Measurements from ENCODE around the gene RAB40C. TPM values are rescaled to one million over a fixed set of nuclear protein-coding genes. Genes with fewer than 3 reads are reported as not detected.
A peak's percentile ranks its signal among the peaks of the same experiment; 100 is the strongest.

The RAB40C gene
- total and polyA plus RNA-seq, 2 donors (not counting 1 experiment from before 2014, with no cell fraction given): 12.7 to 26.9 TPM

GRCh38 chr16:569445-570254, 20.2 kb upstream of the RAB40C start, which contains the start of gene PIGQ:
PIGQ (plus strand) TSS chr16:569968; CDS start chr16:574075, 4,107 bp downstream.
- H3K4me1 Mint-ChIP-seq: peaks cover 33% of the 10 kb centered on the region
- H3K27me3 Mint-ChIP-seq: no peaks in the 10 kb centered on the region
- H3K36me3 ChIP-seq (replicated peaks in 1 of 2; ENCODE audit: control extremely low read depth in 1 of 2, control insufficient read depth in 1 of 2, extremely low read depth in 1 of 2, insufficient read depth in 2 of 2, low read length in 1 of 2): peaks cover 0 to 4% of the 10 kb centered on the region in 2 experiments
- H3K79me2 ChIP-seq (ENCODE audit: control insufficient read depth, insufficient read depth, low read length): peaks cover 27% of the 10 kb centered on the region
- H3K9ac ChIP-seq (ENCODE audit: low read length): peak within 1 kb of the TSS; percentile 77
- ATAC-seq (ENCODE audit: low read depth) (peak; percentile 75), DNase-seq (peak; percentile 81)
- TF ChIP-seq CTCF (IDR thresholded peaks at IDR 0.05): no peak
- TF ChIP-seq EZH2 (IDR thresholded peaks at IDR 0.05; ENCODE audit: borderline replicate concordance, insufficient read depth, low read depth, low read length, poor library complexity, severe bottlenecking): no peak
- peak within 1 kb of the TSS; percentile 34 to 76 for H3K27ac ChIP-seq (ENCODE audit: low read length in 2 of 2)
- ChIA-PET CTCF (no interaction called here), POLR2A (interaction anchor here (0.6 to 1.2 kb wide), 3 partner anchors 66 to 1149 kb away, joined by 3 to 4 read pairs (median 3); partner anchors contain the start of gene METTL26)
- no peaks in the 10 kb centered on the region for H3K27me3 ChIP-seq (replicated peaks in 1 of 4; ENCODE audit: control extremely low read depth in 1 of 4, control insufficient read depth in 3 of 4, insufficient read depth in 4 of 4, low read length in 3 of 4)
- peak within 1 kb of the TSS; percentile 90 for H3K27ac Mint-ChIP-seq
- peak within 1 kb of the TSS; percentile 88 for H2AFZ ChIP-seq (ENCODE audit: insufficient read depth, low read depth, low read length, poor library complexity, severe bottlenecking)
- H3K9me3 Mint-ChIP-seq (ENCODE audit: insufficient read depth): no peaks in the 10 kb centered on the region
- peak within 1 kb of the TSS; percentile 90 for H3K4me2 ChIP-seq (replicated peaks; ENCODE audit: low read depth, low read length, poor library complexity, severe bottlenecking)
- peak within 1 kb of the TSS; percentile 88 for H3K4me3 Mint-ChIP-seq
- 1% methylated on average over 87 of the region's 87 CpGs for WGBS (ENCODE audit: insufficient coverage)
- no peaks in the 10 kb centered on the region for H3K9me3 ChIP-seq (ENCODE audit: control extremely low read depth in 1 of 3, control insufficient read depth in 2 of 3, insufficient read depth in 1 of 3, low read length in 2 of 3)
- peak within 1 kb of the TSS; percentile 50 to 78 (median 67) for H3K4me3 ChIP-seq (ENCODE audit: control extremely low read depth in 1 of 5, extremely low read depth in 1 of 5, insufficient read depth in 1 of 5, low read depth in 2 of 5, low read length in 4 of 5)
- H4K20me1 ChIP-seq (ENCODE audit: control insufficient read depth, insufficient read depth, low read length, poor library complexity, severe bottlenecking): no peaks in the 10 kb centered on the region
- peaks cover 33 to 48% of the 10 kb centered on the region in 2 donors for H3K4me1 ChIP-seq (ENCODE audit: control insufficient read depth in 2 of 2, insufficient read depth in 2 of 2, low read length in 2 of 2)
- intact Hi-C loops (cut with micrococcal nuclease): loop anchor here (2.0 kb wide), 1 partner anchor 43 kb away; the partner anchor contains the start of gene CAPN15

All from B cell (primary cell).